ENCODE measurements around the gene TMEM156. TPM values are rescaled to one million over a fixed set of nuclear protein-coding genes. Genes with fewer than 3 reads are reported as not detected.

The TMEM156 gene
- total and polyA plus RNA-seq, 2 donors (not counting 1 experiment from before 2014, with no cell fraction given): 0.06 to 0.17 TPM

DNA sequence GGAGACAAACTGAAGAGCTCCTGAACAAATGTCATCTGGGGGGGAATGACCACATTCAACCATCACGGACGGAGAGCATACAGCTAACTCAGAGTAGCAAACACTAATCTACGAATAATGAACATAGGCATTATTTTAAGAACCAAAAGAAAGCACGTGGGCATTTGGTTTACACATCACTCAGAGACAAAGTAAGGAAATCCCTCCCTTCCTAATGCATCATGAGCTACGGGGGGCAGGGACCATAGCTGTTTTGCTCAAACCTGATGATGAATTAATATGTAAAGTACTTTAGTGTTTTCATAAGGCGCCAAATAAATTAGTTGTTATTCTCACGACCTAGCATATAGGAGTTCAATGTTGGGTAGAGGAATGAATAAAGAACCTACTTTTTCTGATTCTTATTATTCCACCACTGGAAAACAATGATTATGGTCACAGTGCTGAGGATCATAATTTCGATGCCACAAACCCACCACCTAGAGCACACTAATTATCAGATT is 11.7 kb upstream of the TMEM156 start:
- peak overlapping the region; percentile 3 to 76 (median 34) for H3K4me3 ChIP-seq (replicated peaks in 1 of 4; ENCODE audit: control extremely low read depth in 1 of 4, insufficient read depth in 1 of 4, low read depth in 3 of 4, low read length in 4 of 4)
- peaks cover 17% of the 10 kb centered on the region for H3K79me2 ChIP-seq (ENCODE audit: control insufficient read depth, insufficient read depth, low read length)
- H3K4me1 ChIP-seq (ENCODE audit: control insufficient read depth, extremely low read depth, insufficient read depth, low read length): peaks cover 2% of the 10 kb centered on the region
- H3K27ac ChIP-seq (ENCODE audit: insufficient read depth, low read length): peak overlapping the region; percentile 3
- no peak overlapping the region for H2AFZ ChIP-seq (ENCODE audit: low read length)
- no peak overlapping the region for H3K9ac ChIP-seq (ENCODE audit: insufficient read depth, low read length)
- DNase-seq (ENCODE audit: low read depth in 2 of 2): no peak
- TF ChIP-seq EZH2 (IDR thresholded peaks at IDR 0.05; ENCODE audit: low read length, missing control alignments): no peak
- TF ChIP-seq, protein P1, sequence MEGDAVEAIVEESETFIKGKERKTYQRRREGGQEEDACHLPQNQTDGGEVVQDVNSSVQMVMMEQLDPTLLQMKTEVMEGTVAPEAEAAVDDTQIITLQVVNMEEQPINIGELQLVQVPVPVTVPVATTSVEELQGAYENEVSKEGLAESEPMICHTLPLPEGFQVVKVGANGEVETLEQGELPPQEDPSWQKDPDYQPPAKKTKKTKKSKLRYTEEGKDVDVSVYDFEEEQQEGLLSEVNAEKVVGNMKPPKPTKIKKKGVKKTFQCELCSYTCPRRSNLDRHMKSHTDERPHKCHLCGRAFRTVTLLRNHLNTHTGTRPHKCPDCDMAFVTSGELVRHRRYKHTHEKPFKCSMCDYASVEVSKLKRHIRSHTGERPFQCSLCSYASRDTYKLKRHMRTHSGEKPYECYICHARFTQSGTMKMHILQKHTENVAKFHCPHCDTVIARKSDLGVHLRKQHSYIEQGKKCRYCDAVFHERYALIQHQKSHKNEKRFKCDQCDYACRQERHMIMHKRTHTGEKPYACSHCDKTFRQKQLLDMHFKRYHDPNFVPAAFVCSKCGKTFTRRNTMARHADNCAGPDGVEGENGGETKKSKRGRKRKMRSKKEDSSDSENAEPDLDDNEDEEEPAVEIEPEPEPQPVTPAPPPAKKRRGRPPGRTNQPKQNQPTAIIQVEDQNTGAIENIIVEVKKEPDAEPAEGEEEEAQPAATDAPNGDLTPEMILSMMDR (conservative IDR thresholded peaks at IDR 0.05 in 1 of 2, IDR thresholded peaks at IDR 0.05 in 1 of 2; ENCODE audit: low read depth in 1 of 2, low read length in 2 of 2): no peak
- no peaks in the 10 kb centered on the region for H4K20me1 ChIP-seq (ENCODE audit: control insufficient read depth, extremely low read depth, insufficient read depth, low read length)
- no peaks in the 10 kb centered on the region for H3K36me3 ChIP-seq (ENCODE audit: control insufficient read depth, insufficient read depth, low read length)
- peak overlapping the region; percentile 55 for H3K4me2 ChIP-seq (ENCODE audit: extremely low read depth, insufficient read depth, low read length)
- no peaks in the 10 kb centered on the region for H3K27me3 ChIP-seq (ENCODE audit: control insufficient read depth, insufficient read depth, low read length)
- H3K9me3 ChIP-seq (ENCODE audit: control insufficient read depth, insufficient read depth, low read depth, low read length): no peaks in the 10 kb centered on the region

DNA sequence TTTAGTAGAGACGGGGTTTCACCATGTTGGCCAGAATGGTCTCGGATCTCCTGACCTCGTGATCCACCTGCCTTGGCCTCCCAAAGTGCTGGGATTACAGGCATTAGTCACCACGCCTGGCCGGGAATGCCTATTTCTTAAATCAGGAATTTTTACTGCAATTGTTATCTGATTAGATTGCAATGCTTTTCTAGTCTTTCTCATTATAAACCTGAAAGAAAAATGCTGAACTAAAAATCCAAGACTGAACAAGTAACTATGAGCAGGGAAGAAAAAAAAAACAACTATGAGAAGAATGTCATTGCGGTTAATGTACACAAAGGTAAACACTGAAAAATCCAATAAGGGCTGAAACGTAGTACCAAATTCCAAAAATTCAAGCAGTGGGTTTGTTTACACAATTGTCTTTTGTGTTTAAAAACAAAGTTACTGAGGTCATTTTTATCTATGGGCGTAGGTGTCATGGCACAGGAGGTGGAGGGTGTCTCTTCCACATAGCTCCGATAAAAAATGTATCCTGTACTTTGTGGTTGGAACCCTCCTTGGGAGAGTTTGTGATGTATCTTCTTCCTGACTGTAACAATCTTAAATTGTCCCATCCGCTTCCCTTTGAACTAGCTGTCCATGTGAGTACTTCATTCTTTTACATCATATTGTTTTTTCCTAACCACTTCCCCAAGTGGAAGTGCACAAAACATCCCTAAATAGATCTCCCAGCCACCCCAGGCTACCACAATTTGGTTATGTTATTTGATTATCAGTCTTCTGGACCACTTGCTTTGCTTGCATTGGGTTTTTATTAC is 11.1 kb upstream of the TMEM156 start:
- H3K36me3 ChIP-seq (ENCODE audit: control insufficient read depth, insufficient read depth, low read length): no peaks in the 10 kb centered on the region
- H4K20me1 ChIP-seq (ENCODE audit: control insufficient read depth, extremely low read depth, insufficient read depth, low read length): no peaks in the 10 kb centered on the region
- H3K9ac ChIP-seq (ENCODE audit: insufficient read depth, low read length): no peak overlapping the region
- TF ChIP-seq EZH2 (IDR thresholded peaks at IDR 0.05; ENCODE audit: low read length, missing control alignments): no peak
- TF ChIP-seq, protein P1 (conservative IDR thresholded peaks at IDR 0.05 in 1 of 2, IDR thresholded peaks at IDR 0.05 in 1 of 2; ENCODE audit: low read depth in 1 of 2, low read length in 2 of 2): no peak
- H3K4me3 ChIP-seq (replicated peaks in 1 of 4; ENCODE audit: control extremely low read depth in 1 of 4, insufficient read depth in 1 of 4, low read depth in 3 of 4, low read length in 4 of 4): peak overlapping the region in 2 of 4 experiments; percentile 63 to 76
- H3K9me3 ChIP-seq (ENCODE audit: control insufficient read depth, insufficient read depth, low read depth, low read length): no peaks in the 10 kb centered on the region
- no peaks in the 10 kb centered on the region for H3K27me3 ChIP-seq (ENCODE audit: control insufficient read depth, insufficient read depth, low read length)
- peaks cover 14% of the 10 kb centered on the region for H3K79me2 ChIP-seq (ENCODE audit: control insufficient read depth, insufficient read depth, low read length)
- H3K4me2 ChIP-seq (ENCODE audit: extremely low read depth, insufficient read depth, low read length): no peak overlapping the region
- DNase-seq (ENCODE audit: low read depth in 2 of 2): peak in 1 of 2 donors; percentile 65
- peaks cover 2% of the 10 kb centered on the region for H3K4me1 ChIP-seq (ENCODE audit: control insufficient read depth, extremely low read depth, insufficient read depth, low read length)
- no peak overlapping the region for H3K27ac ChIP-seq (ENCODE audit: insufficient read depth, low read length)
- H2AFZ ChIP-seq (ENCODE audit: low read length): no peak overlapping the region

DNA sequence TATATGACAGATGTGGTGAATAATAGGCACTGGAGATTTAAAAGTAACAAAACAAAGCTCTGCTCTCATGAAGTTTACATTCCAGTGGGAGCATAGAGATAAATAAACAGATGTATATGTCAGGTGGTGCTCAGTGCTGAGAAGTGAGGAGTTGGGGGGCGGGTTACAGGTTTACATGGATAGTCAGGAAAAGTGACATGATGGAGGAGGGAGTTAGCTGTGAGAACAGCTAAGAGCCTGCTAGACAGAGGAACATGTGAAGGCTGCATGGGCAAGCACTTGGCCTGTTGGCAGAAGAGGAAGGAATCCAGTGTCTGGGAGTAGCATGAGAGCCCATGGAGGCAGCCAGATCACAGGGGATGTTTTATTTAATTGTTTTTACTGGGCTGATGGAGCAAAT is 10.2 kb upstream of the TMEM156 start:
- no peak for TF ChIP-seq EZH2 (IDR thresholded peaks at IDR 0.05; ENCODE audit: low read length, missing control alignments)
- TF ChIP-seq, protein P1 (conservative IDR thresholded peaks at IDR 0.05 in 1 of 2, IDR thresholded peaks at IDR 0.05 in 1 of 2; ENCODE audit: low read depth in 1 of 2, low read length in 2 of 2): no peak
- H3K79me2 ChIP-seq (ENCODE audit: control insufficient read depth, insufficient read depth, low read length): peaks cover 14% of the 10 kb centered on the region
- H3K4me1 ChIP-seq (ENCODE audit: control insufficient read depth, extremely low read depth, insufficient read depth, low read length): peaks cover 2% of the 10 kb centered on the region
- H3K9me3 ChIP-seq (ENCODE audit: control insufficient read depth, insufficient read depth, low read depth, low read length): no peaks in the 10 kb centered on the region
- no peak overlapping the region for H3K4me2 ChIP-seq (ENCODE audit: extremely low read depth, insufficient read depth, low read length)
- H2AFZ ChIP-seq (ENCODE audit: low read length): no peak overlapping the region
- no peak overlapping the region for H3K9ac ChIP-seq (ENCODE audit: insufficient read depth, low read length)
- H3K27me3 ChIP-seq (ENCODE audit: control insufficient read depth, insufficient read depth, low read length): no peaks in the 10 kb centered on the region
- no peaks in the 10 kb centered on the region for H4K20me1 ChIP-seq (ENCODE audit: control insufficient read depth, extremely low read depth, insufficient read depth, low read length)
- DNase-seq (ENCODE audit: low read depth in 2 of 2): no peak
- no peak overlapping the region for H3K4me3 ChIP-seq (replicated peaks in 1 of 4; ENCODE audit: control extremely low read depth in 1 of 4, insufficient read depth in 1 of 4, low read depth in 3 of 4, low read length in 4 of 4)
- no peak overlapping the region for H3K27ac ChIP-seq (ENCODE audit: insufficient read depth, low read length)
- H3K36me3 ChIP-seq (ENCODE audit: control insufficient read depth, insufficient read depth, low read length): no peaks in the 10 kb centered on the region

Measured in fibroblast of lung (primary cell).